Iris pigment epithelial cell (primary cell): ENCODE data around the gene ARHGEF10L.
A peak's percentile ranks its signal among the peaks of the same experiment; 100 is the strongest.

Experiments
- DNase-seq: peaks from one replicate; pipeline ENCODE4 v3.0.0-alpha.2; 2011; ENCODE audit warnings: low read depth

Gene ARHGEF10L

DNA sequence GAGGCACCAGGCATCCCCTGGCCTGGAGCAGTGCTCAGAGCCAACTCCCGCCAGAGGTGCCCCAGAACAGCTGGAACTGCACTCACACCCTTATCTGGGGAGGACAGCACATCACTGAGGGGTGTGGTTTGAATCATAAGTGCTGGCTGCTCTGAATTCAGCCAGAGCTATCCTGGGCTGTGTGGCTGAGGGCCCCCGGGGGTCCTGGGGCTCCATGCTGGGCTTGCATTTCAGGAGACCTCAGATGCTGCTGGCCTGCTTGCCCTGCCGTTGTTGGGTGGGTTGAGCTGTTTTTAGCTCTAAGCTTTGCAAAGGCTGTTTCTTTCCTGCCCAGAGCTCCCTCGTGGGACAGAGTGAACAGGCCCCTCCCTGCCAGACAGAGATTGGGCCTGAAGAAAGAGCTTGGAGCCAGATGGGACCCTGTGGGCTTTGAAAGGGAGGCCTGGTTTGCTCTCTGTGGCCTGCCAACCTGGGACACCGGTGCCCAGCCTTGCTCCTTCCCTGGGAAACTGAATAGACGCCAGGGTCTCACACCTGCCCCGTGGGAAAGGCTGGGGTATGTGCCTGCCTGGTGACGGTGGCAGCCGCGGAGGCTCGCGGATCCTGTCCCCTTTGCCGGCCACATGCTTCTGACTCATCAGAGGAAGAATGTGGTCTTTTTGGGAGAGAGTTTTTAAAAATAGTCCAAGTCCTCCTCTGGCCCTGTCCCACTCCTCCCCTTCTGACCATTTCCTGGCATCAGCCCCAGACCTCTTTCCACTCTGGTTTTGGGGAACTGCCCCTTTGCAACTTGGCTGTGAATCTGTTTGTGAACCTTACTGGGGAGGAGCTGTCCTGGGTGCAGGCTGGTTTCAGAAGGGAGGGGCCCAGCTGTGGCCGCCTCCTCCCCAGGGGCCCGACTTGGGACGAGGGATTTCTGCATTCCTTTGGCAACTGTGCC is 30.0 kb downstream of the ARHGEF10L start:
- DNase-seq = peak; percentile 54

DNA sequence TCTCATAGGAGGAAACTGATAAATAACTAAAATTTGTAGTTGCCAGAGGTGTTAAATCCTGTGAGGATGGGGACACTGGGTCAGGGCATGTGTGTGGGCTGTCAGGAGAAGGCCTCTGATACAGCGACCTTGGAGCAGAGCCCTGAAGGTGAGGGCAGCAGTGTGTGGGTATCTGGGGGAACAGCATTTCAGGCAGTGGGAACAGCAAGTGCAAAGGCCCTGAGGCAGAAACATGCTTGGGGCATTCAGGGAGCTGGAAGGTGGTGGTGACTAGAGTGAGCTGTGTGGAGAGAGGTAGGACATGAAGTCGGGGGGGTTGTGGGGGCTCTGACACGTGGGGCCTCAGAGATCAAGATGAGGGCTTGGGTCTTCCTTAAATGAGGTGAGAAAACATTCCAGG is 30.7 kb downstream of the ARHGEF10L start:
- no peak for DNase-seq

DNA sequence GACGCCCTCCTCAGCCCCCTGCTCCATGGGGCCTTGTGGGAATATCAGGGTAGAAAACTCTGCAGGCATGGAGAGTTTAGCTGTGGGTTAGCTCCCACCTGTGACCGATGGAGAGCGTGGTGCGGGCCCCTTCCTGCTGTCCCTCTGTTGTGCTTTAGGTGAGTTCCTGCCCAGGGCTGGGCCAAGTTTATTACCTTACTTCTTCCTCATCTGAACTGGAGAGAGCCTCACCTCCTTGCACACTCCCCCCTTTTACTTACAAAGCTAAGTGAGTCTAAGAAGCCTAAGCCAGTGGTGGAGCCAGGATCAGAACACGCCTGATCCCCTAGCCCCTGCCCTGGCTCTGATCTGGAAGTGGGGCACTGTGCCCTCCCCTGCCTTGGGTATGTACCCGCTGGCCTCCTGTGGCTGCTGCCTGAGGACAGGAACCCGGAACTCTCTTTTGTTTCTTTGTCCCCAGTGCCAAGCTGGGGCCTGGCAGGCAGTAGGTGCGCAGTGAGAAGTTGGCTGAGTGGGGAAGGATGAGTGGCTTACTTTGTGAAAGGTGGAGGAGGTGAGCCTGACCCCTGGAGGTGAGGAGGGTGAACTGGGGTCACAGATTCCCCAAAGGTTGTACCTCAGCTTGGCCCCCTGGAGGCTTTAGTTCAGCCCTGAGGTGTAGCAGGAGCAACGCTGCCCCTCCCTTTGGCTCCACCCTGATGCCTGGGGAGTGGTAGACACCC is 32.9 kb downstream of the ARHGEF10L start:
- no peak for DNase-seq

DNA sequence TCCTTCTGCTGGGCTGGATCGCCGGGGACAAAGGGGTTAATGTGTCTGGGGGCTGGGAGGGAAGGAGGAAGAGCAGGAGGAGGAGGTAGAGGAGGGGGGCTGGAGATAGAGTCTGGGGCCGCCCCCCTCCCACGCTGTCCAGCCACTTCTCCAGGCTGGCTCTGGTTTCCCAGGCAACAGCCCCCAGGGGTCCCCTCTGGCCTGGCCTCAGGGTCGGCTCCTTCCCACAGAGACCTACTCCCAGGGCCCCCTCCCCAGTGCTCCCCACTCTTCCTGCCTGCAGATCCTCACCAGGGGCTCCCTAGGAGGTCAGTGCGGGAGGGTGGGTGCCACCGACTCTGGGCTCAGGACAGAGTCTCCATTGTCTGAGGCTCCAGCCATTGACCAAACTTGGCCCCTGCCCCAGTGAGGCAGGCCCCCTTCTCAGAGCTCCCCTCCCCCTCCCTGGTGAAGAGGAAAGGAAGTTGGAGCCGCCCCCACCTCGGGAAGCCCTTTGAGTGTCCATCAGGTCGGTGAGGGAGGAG is 34.1 kb downstream of the ARHGEF10L start:
- DNase-seq = no peak

DNA sequence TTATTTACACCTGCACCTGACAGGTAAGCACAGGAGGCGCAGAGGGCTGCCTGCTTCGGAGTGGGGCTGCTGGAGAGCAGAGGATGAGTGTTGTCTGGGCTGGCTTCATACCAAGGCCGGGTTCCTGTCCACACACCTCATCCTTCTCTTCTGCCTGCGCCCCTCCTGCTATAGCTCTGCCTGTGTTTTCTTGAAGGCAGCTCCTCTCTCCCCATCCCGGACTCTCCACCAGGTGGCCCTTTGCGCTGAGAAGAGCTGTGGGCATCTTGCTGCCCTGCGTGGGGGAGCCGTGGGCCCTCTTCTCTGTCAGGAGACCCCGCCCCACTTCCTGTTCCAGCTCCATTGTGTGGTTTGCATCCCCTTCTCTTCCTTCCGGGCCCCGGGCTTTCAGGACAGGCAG is 35.0 kb downstream of the ARHGEF10L start:
- no peak for DNase-seq

DNA sequence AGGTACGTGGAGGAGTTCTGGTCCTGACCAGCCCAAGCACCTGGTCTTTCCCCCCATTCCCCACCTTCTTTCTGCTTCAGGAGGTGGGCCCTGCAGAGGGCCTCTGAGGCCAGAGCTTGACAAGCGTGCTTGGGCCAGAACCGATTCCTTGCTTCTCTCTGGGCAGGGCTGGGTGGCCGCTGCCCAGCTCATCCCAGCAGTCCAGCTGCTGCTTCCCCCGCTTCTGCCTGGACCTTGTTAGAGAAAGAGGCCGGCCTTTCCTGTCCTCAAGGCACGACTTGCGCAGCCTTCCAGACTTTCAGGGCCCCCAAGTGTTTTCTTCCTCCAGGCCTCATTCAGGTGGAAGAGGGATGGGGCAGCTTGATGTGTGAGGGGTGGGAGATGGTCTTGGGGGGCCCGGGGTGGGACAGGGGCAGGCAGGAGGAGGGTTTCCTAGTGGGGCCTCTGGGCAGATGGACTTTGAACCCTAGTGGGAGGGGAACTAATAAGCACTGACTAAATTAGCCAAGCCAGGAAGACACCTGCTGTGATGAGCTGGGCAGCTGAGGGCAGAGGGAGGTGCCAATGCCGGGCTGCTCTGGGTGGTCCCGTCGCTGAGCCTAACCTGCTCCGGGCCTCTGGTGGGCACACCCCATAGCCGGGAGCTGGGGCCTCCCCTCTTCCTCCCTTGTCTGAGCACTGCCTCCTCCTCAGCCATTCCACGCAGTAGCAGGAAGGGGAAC is 36.5 kb downstream of the ARHGEF10L start:
- DNase-seq = no peak

DNA sequence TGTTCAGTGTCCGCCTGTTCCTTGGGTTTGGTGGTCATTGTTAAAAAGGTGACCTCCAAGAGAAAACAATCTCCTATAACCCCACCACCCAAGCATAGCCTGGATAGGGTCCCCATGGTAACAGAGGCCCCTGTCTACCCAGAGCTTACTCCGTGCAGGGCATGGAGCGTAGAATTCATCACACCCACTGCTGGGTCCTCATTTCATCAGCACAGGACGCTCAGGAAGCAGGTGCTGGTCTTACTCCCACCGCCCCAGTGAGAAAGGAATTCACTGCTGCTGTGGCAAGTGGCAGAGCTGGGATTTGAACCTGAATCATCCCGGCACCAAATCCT is 37.0 kb downstream of the ARHGEF10L start:
- DNase-seq = no peak

DNA sequence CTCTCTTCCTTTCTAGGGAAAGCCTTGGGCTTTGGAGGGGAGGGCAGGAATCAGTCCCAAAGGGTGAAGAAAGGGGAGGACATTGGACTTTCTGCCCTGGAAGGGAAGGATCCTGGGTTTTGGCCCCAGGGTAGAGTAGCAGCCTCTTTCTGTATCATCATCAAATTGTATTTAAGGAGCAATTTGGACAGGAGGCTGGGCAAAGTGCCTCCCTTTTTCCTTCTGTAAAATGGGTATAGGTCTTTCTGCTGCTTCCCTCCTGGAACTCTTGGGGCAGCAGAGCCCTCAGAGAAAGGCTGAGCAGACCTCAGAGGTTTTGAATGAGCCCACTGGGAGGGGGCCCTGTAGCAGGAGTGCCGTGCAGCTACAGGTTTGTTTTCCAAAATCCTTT is 38.4 kb downstream of the ARHGEF10L start:
- DNase-seq = no peak

DNA sequence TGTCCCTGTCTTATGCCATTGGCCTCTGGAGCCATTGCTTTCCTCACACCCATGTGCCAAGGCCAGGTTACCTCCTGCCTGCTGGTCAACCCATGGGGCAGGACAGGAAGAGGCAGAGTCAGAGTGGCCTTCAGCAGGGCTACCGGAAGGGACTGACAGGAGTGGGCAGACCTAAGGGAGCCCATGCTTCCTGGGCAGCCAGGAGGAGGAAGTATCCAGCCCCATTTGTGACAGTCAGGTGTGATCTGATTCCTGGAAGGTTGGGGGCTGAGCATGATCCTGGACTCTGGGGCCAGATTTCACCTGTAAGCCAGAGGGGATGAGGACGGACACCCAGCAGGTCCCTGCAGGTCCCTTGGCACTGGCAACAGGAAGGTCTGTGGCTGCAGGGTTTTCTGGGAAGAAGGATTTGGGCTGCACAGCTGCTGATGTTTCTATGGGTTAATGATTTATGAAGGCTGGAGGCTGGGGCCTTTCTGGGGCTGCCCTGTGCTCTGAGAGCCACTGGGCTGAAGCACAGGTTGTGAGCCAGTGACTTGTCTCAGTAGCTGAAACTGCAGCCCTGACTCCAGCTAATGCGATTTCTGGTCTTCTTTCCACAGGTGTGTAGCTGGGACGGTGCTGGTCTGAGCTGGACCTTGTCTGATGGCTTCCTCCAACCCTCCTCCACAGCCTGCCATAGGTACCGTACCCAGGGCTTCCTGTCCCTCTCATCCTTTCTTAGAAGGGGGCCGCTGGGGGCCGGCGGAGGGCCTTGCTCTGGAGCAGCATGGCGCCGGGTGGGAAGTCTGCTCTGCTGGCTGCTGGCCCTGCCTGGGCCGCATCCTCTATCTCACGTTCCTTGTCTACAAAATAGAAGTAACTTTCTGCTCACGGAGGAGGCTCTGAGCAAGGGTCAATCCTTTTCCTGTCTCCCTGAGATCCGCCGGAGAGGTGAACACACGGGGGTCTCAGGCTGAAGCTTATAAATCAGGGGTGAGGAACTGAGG is 40.7 kb downstream of the ARHGEF10L start:
- DNase-seq = no peak

DNA sequence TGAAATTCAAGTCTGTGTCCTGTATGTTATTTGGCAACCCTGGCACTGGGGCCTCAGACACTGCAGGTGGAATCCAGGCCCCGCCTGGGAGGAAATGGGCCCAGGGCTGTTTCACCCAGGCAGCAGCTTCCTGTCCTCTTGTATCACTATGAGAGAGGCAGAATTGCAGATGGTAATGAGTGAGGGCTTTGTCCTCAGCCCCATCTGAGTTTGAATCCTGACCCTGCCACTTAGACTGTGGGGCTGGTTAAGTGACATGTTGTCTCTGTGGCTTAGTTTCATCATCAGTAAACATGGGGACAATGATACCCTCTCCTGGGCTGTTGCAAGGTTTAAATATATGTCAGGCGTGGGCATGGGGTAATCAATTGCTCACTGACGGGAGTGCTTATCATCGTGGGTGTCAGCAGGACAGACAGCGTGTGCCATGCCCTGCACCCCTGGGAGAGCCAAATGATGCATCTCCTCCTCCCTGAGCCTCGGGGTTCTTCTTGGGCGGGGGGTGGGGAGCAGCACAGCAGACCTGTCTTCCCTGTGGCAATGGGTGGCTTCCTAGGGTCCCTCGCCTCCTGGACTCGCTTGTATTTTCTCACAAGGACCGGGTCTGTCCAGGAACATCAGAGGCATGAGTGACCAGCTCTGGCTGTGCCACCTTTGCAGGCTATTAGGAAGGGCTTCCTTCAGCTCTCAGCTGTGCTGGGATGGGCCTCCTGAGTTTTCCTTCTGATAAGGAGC is 42.1 kb downstream of the ARHGEF10L start:
- DNase-seq = no peak

DNA sequence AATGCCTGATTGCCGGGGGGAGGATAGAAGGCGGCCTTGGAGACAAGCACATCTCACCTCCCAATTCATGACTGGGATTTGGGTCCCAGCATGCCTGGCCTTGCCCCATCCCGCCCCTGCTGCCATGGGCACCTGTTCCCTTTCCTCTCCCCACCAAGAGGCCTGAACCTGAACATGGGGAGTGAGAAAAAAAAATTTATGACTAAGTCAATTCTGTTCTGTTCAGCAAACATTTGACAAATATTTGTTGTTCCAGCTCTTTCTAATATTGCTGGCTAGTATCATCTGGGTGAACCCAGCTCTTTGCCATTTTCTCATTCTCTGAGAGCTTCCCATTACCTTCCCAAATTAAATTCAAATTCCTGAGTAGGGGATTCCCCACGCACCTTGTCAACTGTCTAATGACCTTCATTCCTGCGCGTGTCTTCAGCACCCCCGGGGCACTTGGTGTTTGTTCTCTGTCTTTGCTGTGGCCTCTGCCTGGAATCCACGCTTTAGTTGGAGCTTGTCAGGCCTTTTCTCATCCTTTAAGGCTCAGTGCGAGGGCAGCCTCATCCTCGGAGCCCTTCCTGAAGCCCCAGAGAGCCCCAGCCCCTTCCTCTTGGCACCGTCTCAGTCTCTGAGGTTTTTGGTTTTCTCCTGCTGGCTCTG is 42.8 kb downstream of the ARHGEF10L start:
- DNase-seq = no peak

DNA sequence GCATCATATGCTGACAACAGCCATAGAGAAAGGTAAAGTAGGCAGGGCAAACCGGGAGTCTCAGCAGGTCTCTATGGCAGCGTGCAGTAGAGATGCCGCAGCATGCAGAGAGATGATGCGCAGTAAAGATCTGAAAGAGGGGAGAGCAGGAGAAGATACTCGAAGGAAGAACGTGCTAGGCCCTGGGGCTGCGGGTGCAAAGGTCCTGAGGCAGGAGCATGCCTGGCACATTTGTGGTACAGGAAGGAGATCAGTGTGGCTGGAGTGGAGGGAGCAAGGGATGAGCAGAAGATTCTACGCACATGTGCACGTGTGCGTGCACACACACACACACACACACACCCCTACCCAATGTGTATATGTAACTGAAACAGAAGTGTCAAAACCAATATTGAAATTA is 45.0 kb downstream of the ARHGEF10L start:
- DNase-seq = no peak

DNA sequence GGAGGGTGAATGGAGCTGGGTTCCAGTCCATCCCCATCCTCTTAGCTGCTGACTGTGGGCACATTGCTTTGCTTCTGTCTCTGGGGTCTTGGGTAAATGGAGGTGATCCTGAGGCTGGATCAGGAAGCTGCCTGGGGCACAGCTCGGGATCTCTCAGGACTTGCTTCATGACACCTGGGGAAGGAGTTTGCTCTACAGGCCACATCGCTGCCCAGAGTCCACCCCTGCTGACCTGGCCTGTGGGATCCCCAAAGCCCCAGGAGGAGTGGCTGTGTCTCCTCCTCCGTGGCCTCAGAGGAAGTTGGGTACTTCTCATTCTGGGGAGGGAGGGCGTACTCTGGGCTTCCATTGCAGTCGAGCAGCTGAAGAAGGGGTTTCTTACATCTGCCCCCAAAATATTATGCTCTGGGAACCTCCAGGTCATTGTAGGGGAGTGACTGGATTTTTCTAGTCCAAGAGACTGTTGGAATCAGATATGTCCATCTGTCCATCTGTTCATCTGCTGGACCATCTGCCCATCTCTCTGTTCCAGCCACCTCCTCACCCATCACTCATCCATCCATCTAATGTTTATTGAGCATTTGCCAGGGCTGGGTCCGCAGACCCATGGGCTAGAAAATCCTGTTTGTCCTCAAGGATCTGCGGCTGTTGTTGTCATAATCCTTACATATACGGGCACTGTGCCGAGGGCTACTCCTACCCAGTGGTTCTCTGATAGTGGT is 45.9 kb downstream of the ARHGEF10L start:
- no peak for DNase-seq

DNA sequence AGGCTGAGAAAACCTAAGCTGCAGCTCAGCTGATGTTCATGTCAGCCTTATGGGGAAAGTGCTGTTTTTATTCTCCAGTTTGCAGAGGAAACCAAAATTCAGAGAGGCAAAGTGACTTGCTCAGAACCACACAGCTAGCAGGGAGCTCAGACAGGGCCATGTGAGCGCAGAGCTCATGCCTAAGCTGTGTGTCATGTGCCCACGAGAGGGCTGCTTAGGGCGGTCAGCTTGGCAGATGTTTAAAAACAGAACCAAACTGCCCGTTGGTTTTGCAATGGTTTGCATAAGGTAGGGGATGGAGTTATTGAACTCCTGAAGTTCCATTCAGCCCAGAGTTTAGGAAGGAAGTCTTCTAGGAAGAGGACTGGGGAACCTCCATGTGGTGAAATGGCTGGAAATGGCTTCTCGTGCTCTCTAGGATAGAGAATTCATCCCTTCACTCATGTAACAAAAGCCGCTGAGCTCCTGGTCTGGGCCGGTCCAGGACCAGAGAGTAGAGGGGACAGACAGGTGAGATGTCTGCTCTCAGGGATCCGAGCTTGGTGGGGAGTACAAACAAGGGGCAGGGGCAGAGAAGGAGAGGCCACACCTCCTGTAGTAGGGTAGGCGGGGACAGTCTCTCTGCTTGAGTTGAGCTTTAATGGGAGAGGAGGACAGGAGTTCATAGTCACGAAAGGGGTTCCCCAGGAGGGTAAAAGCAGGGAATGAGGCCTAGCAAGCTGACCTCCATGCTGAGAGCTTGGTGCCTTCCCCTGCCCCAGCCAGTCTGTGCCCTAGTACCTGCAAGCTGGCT is 46.9 kb downstream of the ARHGEF10L start:
- DNase-seq = peak; percentile 86

DNA sequence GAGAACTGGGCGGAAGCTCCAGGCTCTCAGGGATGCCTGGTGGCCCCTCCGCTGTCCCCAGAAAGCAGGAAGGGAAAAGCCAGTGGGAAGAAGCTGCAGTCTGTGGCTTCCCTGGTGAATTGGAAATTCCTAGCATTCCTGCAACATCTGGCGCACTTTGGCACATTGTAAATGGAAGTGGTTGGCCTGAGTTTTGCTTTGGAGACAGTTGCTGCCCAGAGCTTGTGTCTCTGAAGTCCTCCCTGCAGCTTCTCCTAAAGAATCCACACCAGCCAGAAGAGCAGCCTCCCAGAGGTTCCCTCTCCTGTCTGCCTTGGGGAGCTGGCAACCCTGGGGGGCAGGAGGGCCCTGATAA is 48.2 kb downstream of the ARHGEF10L start:
- DNase-seq = no peak

DNA sequence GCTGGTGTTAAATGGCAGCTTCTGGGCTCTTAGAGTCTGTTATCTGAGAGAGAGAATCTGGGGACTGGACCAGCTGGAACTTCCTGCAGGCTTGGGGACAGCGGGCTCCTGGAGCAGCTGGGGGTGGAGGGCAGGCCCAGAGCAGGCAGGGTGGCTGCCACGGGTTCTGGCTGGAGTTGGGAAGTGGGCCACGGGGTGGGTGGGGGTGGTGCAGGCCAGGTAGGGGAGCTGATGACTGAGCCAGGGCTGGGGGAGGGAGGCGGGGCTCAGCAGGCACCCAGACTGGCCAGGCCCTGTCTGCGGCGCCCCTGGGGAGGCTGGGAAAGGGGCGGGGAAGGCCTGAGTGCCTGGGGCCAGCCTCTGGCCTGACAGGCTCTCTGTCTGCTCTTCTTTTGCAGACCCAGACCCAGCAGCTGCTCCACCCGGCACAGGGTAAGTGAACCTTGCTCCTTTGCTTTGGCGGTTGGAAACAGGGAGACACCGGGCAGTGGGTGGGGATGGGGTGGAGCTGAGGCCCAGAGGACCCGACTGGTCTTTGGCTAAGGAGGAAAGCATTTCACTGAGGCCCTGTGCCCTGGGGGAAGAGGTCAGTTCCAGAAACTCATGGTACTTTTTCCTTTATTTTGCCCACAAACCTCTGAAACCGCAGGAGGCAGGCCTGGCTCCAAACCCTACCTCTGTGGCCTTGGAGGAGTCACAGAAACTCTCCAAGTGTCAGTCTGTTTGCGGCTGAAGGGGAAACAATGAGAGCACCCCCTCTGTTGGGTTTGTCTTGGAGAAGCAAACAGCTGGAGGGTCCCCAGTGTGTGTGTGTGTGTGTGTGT is 48.8 kb downstream of the ARHGEF10L start:
- no peak for DNase-seq

DNA sequence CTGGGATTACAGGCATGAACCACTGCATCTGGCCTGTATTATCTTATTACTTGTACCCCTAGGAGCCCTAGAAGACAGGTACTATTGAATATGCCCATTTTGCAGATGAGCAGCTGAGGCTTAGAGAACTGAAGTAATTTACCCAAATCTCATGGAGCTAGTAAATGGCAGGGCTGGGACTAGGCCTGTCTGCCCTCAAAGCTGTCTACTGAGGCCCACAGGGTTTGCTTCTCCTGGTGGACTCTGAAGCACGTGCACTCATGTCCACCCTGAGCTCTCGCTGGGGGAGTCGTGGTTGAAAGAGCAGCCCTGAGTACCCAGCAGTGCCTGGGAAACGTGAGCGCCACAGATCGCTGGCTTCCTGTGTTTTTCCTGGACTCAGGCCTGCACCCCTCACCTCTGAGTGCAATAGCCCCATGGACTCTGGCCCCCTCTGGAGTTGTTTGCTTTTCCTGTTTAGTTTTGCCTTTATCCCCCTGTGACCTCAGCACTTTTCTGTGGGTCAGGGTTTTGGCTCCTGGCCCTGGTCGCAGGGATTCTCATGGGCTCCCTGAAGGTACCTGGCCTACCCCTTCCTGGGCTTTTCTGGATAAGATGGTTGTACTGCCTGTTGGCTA is 52.4 kb downstream of the ARHGEF10L start:
- DNase-seq = no peak
